ENCODE results near the gene LEFTY1. TPM values are rescaled to one million over a fixed set of nuclear protein-coding genes. Genes with fewer than 3 reads are reported as not detected.

The LEFTY1 gene
- total RNA-seq, 1 donor from 2014 or later: 0.28 TPM

DNA sequence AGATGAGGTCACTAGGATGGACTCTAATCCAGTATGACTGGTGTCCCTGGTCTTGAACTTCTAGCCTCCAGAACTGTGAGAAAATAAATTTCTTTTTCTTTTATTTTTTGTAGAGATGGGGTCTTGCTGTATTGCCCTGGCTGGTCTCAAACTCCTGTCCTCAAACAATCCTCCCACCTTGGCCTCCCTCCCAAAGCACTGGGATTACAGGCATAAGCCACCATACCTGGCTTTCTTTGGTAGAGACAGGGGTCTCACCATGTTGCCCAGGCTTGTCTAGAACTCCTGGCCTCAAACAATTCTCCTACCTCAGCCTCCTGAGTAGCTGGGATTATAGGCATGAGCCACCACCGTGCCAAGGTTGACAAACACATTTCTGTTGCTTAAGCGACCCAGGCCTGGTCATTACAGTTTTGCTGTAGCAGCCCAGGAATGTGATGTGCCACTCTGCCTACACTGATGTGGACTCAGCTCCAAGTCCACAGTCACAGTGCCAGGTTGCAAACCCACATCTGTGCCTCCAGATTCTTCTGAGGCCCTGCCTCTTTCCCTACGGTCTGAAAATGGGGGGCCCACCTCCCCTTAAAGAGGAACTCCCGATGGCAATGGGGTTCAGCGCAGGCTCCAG is 19.2 kb upstream of the LEFTY1 start:
- H3K36me3 Mint-ChIP-seq (ENCODE audit: low read depth, unreplicated experiment): no peaks in the 10 kb centered on the region
- H3K4me3 Mint-ChIP-seq (ENCODE audit: unreplicated experiment): no peak overlapping the region
- TF ChIP-seq, protein P1, sequence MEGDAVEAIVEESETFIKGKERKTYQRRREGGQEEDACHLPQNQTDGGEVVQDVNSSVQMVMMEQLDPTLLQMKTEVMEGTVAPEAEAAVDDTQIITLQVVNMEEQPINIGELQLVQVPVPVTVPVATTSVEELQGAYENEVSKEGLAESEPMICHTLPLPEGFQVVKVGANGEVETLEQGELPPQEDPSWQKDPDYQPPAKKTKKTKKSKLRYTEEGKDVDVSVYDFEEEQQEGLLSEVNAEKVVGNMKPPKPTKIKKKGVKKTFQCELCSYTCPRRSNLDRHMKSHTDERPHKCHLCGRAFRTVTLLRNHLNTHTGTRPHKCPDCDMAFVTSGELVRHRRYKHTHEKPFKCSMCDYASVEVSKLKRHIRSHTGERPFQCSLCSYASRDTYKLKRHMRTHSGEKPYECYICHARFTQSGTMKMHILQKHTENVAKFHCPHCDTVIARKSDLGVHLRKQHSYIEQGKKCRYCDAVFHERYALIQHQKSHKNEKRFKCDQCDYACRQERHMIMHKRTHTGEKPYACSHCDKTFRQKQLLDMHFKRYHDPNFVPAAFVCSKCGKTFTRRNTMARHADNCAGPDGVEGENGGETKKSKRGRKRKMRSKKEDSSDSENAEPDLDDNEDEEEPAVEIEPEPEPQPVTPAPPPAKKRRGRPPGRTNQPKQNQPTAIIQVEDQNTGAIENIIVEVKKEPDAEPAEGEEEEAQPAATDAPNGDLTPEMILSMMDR (IDR thresholded peaks at IDR 0.05; ENCODE audit: unreplicated experiment): no peak
- H3K9me3 Mint-ChIP-seq (ENCODE audit: unreplicated experiment): no peaks in the 10 kb centered on the region
- H3K4me1 Mint-ChIP-seq (ENCODE audit: unreplicated experiment): peaks cover 15% of the 10 kb centered on the region
- DNase-seq (ENCODE audit: low spot score): no peak
- peaks cover 13% of the 10 kb centered on the region for H3K27me3 Mint-ChIP-seq (ENCODE audit: unreplicated experiment)
- no peak overlapping the region for H3K27ac Mint-ChIP-seq (ENCODE audit: unreplicated experiment)

DNA sequence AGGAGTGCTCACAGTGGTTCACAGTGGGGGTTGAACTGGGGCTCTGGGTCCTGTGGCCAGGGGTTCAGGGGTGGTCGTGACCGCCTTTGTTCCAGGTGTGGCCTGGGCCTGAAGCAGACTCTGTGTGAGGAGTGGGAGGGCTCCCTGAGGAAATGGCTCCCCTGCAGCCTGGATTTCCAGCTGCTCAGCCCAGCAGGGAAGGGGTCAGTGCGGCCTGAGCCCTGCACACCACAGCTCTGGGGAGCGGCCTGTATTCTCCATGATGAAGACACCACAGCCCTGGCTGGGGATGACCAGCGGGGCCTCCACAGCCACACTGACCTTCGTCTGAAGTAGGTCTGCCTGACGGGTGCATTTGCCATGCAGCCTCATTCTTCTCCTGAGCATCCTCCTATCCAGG is 18.4 kb upstream of the LEFTY1 start:
- Mint-ChIP-seq H3K27me3 (ENCODE audit: unreplicated experiment) (peaks cover 13% of the 10 kb centered on the region), H3K9me3 (ENCODE audit: unreplicated experiment) (no peaks in the 10 kb centered on the region), H3K4me3 (ENCODE audit: unreplicated experiment) (no peak overlapping the region), H3K4me1 (ENCODE audit: unreplicated experiment) (peaks cover 15% of the 10 kb centered on the region), H3K36me3 (ENCODE audit: low read depth, unreplicated experiment) (no peaks in the 10 kb centered on the region), H3K27ac (ENCODE audit: unreplicated experiment) (no peak overlapping the region)
- TF ChIP-seq, protein P1 (IDR thresholded peaks at IDR 0.05; ENCODE audit: unreplicated experiment): no peak
- DNase-seq (ENCODE audit: low spot score): no peak

DNA sequence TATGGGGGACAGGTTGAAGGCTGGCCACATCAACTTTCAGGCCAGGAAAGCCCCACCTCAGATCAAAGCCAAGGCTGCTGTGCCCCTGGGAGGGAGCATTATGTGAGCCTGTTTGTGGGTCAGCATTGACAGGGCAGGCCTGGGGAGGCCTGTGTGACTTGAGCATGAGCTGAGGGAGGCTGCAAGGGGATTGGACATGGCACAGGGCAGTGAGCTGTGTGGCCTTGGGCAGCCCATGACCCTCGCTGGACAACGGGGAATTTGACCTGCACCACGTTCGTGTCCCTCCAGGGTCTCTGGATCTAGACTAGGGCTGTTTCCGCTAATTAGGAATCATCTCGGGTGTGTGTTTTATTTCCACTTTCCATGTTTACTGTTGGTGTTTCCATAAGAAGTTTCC is 17.5 kb upstream of the LEFTY1 start:
- no peaks in the 10 kb centered on the region for H3K9me3 Mint-ChIP-seq (ENCODE audit: unreplicated experiment)
- TF ChIP-seq, protein P1 (IDR thresholded peaks at IDR 0.05; ENCODE audit: unreplicated experiment): no peak
- H3K4me3 Mint-ChIP-seq (ENCODE audit: unreplicated experiment): no peak overlapping the region

DNA sequence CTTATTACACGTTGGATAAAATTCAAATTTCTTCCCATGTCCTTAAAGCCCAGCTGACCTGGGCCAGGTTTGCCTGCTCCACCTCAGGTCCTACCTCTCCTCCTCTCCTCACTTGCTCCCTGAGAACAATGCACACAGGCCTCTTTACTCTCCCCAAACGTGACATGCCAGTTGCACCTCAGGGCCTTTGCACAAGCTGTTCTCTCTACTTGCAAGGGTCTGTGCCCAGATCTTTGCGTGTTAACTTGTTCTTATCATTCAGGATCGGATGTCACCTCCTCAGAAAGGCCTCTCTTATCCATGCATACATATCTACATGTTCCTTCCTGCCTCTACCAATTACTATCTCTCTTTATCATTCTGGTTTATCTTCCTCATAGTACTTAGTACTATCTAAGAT is 14.7 kb upstream of the LEFTY1 start:
- Mint-ChIP-seq H3K4me3 (ENCODE audit: unreplicated experiment) (no peak overlapping the region), H3K27ac (ENCODE audit: unreplicated experiment) (no peak overlapping the region), H3K36me3 (ENCODE audit: low read depth, unreplicated experiment) (no peaks in the 10 kb centered on the region), H3K9me3 (ENCODE audit: unreplicated experiment) (no peaks in the 10 kb centered on the region), H3K27me3 (ENCODE audit: unreplicated experiment) (peaks cover 20% of the 10 kb centered on the region), H3K4me1 (ENCODE audit: unreplicated experiment) (peaks cover 15% of the 10 kb centered on the region)
- DNase-seq (ENCODE audit: low spot score): no peak
- TF ChIP-seq, protein P1 (IDR thresholded peaks at IDR 0.05; ENCODE audit: unreplicated experiment): no peak

More for the DNA sequence above, 17.5 kb upstream of the LEFTY1 start:
- no peak for DNase-seq (ENCODE audit: low spot score)
- no peak overlapping the region for H3K27ac Mint-ChIP-seq (ENCODE audit: unreplicated experiment)
- peaks cover 13% of the 10 kb centered on the region for H3K27me3 Mint-ChIP-seq (ENCODE audit: unreplicated experiment)
- no peaks in the 10 kb centered on the region for H3K36me3 Mint-ChIP-seq (ENCODE audit: low read depth, unreplicated experiment)
- peaks cover 15% of the 10 kb centered on the region for H3K4me1 Mint-ChIP-seq (ENCODE audit: unreplicated experiment)

DNA sequence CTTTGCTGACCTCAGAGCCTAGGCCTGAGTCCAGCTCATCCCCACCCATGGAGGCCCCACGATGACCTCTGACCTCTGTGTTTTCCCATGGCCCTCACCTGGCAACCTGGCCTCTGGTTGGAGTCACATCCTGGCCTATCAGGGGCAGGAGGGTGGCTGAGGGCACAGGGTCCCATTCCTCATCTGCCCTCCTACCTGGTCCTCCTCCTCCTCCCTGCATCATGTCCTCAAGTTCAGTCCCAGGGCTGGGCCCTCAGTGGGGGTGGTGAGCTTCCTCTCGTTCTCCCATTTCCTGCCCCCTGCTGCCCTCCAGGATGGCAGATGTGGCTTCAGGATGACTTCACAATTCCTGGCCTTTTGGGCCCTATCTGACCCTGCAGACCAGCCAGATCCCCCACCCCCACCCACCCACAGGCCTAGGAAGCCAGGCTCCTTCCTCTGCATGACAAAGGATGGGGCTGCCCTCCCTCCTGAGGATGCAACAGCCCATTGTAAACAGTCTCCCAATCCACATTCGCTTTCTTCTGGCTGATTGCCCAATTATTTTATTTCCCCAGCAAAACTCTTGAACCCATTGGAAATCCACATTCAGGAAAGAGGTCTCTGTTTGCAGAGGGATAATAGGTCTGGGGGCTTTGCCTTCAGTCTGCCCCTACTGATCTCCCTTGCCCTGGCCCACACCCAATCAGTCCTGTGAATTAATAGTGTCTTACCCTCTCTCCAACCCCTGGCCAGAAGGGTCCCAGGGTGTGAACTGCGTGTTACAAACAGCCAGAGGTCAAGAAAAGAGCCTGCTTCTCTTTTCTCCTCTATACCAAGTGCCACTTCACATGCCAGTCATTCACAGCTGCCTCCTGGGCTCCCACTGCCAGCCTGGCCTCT is 10.3 kb upstream of the LEFTY1 start:
- Mint-ChIP-seq H3K36me3 (ENCODE audit: low read depth, unreplicated experiment) (no peaks in the 10 kb centered on the region), H3K4me1 (ENCODE audit: unreplicated experiment) (peaks cover 36% of the 10 kb centered on the region), H3K27ac (ENCODE audit: unreplicated experiment) (peak overlapping the region; percentile 82), H3K9me3 (ENCODE audit: unreplicated experiment) (no peaks in the 10 kb centered on the region), H3K27me3 (ENCODE audit: unreplicated experiment) (peaks cover 18% of the 10 kb centered on the region), H3K4me3 (ENCODE audit: unreplicated experiment) (peak overlapping the region; percentile 54)
- DNase-seq (ENCODE audit: low spot score): no peak
- TF ChIP-seq, protein P1 (IDR thresholded peaks at IDR 0.05; ENCODE audit: unreplicated experiment): no peak

All from endothelial cell (in vitro differentiated cells).